IMR-90 (cell line): ENCODE data around the gene NPFFR1. TPM values are rescaled to one million over a fixed set of nuclear protein-coding genes. Genes with fewer than 3 reads are reported as not detected.

ENCODE experiments used
- ATAC-seq: fragments of 200-7000 bp; cut with Tn5 transposase; 2 replicates; pipeline ENCODE4 v1.9.1; 2020; ENCODE audit warnings: low read depth, mild to moderate bottlenecking, moderate library complexity
- BruUV-seq: library from RNA; stranded (reverse); fragments of 400-500 nt; replicated peaks from 2 replicates; lab custom pipeline; 2021; lab: Mats Ljungman, UMichigan
- CTCF ChIA-PET: fragments of 300-600 bp; formaldehyde crosslinking; extraction: SDS; loops from one replicate; lab custom pipeline; 2021; ENCODE audit warnings: antibody characterized with exemption; lab: Yijun Ruan, JAX
- POLR2A ChIA-PET: fragments of 300-600 bp; sonication (Branson Sonifier 250); formaldehyde crosslinking; loops from one replicate; lab custom pipeline; 2022; ENCODE audit warnings: antibody characterized with exemption; ENCODE audit not compliant: unreplicated experiment; lab: Charles Lee
- DNase-seq: peaks from one replicate; pipeline ENCODE4 v3.0.0; 2013
- H2AFZ ChIP-seq: replicated peaks from 2 replicates; pipeline ENCODE3; 2013; ENCODE audit warnings: low read length, mild to moderate bottlenecking; ENCODE audit not compliant: poor library complexity
- H2AK5ac ChIP-seq: 2 replicates; pipeline ENCODE4 v1.6.1; 2013; ENCODE audit warnings: low read depth, low read length, inconsistent platforms
- H2AK9ac ChIP-seq: replicated peaks from 2 replicates; pipeline ENCODE3; 2013; ENCODE audit warnings: mild to moderate bottlenecking, low read depth, low read length, moderate library complexity; ENCODE audit not compliant: poor library complexity
- H2BK120ac ChIP-seq: 2 replicates; pipeline ENCODE4 v1.6.1; 2013; ENCODE audit warnings: low read depth, low read length, inconsistent platforms
- H2BK15ac ChIP-seq: 3 replicates; pipeline ENCODE4 v1.6.1; 2013; ENCODE audit warnings: low read depth, low read length, inconsistent platforms
- H2BK20ac ChIP-seq: 2 replicates; pipeline ENCODE4 v1.6.1; 2013; ENCODE audit warnings: low read depth, mild to moderate bottlenecking, inconsistent platforms, low read length, moderate library complexity
- H2BK5ac ChIP-seq: 2 replicates; pipeline ENCODE4 v1.6.1; 2013; ENCODE audit warnings: mild to moderate bottlenecking, low read depth, low read length, inconsistent platforms; ENCODE audit not compliant: poor library complexity, severe bottlenecking
- H3K14ac ChIP-seq: replicated peaks from 2 replicates; pipeline ENCODE4 v1.6.1; 2013; ENCODE audit warnings: low read depth, low read length, inconsistent platforms
- H3K18ac ChIP-seq: 2 replicates; pipeline ENCODE4 v1.6.1; 2013; ENCODE audit warnings: low read depth, low read length, control low read depth
- H3K23ac ChIP-seq: 2 replicates; pipeline ENCODE4 v1.6.1; 2013; ENCODE audit warnings: low read depth, low read length, inconsistent platforms
- H3K27ac ChIP-seq: 2 replicates; pipeline ENCODE4 v1.5.1; 2013; ENCODE audit warnings: mild to moderate bottlenecking, control low read depth, low read length; ENCODE audit not compliant: insufficient read depth
- H3K27me3 ChIP-seq: 2 replicates; pipeline ENCODE4 v1.6.1; 2013; ENCODE audit warnings: low read length; ENCODE audit not compliant: control insufficient read depth, insufficient read depth
- H3K36me3 ChIP-seq: 2 replicates; pipeline ENCODE4 v1.6.1; 2013; ENCODE audit warnings: low read length, mixed read lengths; ENCODE audit not compliant: control insufficient read depth, insufficient read depth
- H3K4ac ChIP-seq: 2 replicates; pipeline ENCODE4 v1.6.1; 2013; ENCODE audit warnings: low read depth, low read length, inconsistent platforms
- H3K4me1 ChIP-seq: 2 replicates; pipeline ENCODE4 v1.6.1; 2013; ENCODE audit warnings: low read length, mixed read lengths; ENCODE audit not compliant: control insufficient read depth, insufficient read depth
- H3K4me2 ChIP-seq: 2 replicates; pipeline ENCODE4 v1.6.1; 2013; ENCODE audit warnings: low read depth, mild to moderate bottlenecking, control low read depth, low read length, moderate library complexity
- H3K4me3 ChIP-seq: 2 replicates; pipeline ENCODE4 v1.5.1; 2013; ENCODE audit warnings: low read depth, mild to moderate bottlenecking, control low read depth, low read length, moderate library complexity; ENCODE audit not compliant: insufficient read depth
- H3K56ac ChIP-seq: 2 replicates; pipeline ENCODE4 v1.6.1; 2013; ENCODE audit warnings: low read length, inconsistent platforms; ENCODE audit not compliant: insufficient read depth; ENCODE audit errors: extremely low read depth
- H3K79me1 ChIP-seq, 2 experiments: 2 replicates each; pipeline ENCODE4 v1.6.1; 2013; ENCODE audit warnings: low read length in 2 of 2, inconsistent platforms in 1 of 2, low read depth in 1 of 2
- H3K9ac ChIP-seq: 2 replicates; pipeline ENCODE4 v1.6.1; 2013; ENCODE audit warnings: low read depth, low read length, control low read depth
- H3K9me1 ChIP-seq: 2 replicates; pipeline ENCODE4 v1.6.1; 2013; ENCODE audit warnings: low read length, inconsistent platforms; ENCODE audit not compliant: insufficient read depth
- H3K9me3 ChIP-seq: 2 replicates; pipeline ENCODE4 v1.6.1; 2013; ENCODE audit warnings: low read length; ENCODE audit not compliant: control insufficient read depth, insufficient read depth
- H4K20me1 ChIP-seq: 2 replicates; pipeline ENCODE4 v1.6.1; 2013; ENCODE audit warnings: low read length, inconsistent platforms; ENCODE audit not compliant: insufficient read depth
- H4K5ac ChIP-seq: 2 replicates; pipeline ENCODE4 v1.6.1; 2013; ENCODE audit warnings: mild to moderate bottlenecking, low read depth, low read length, control low read depth
- H4K8ac ChIP-seq, 2 experiments: 2 replicates each; pipeline ENCODE4 v1.6.1; 2013; ENCODE audit warnings: low read depth in 2 of 2, low read length in 2 of 2, control low read depth in 1 of 2, inconsistent platforms in 1 of 2
- H4K91ac ChIP-seq: 2 replicates; pipeline ENCODE4 v1.6.1; 2013; ENCODE audit warnings: low read depth, low read length, inconsistent platforms; ENCODE audit not compliant: insufficient read depth
- BHLHE40 ChIP-seq: fragments of 150-350 bp; IDR thresholded peaks from 2 replicates; pipeline ENCODE4 v1.6.1; 2016; ENCODE audit warnings: mild to moderate bottlenecking, low read depth, low read length
- CTCF ChIP-seq: conservative IDR thresholded peaks from 2 replicates; pipeline ENCODE4 v1.5.1; 2012; ENCODE audit warnings: mild to moderate bottlenecking, low read depth, low read length, improper control_type of control experiment
- ELK1 ChIP-seq: fragments of 150-350 bp; IDR thresholded peaks from 2 replicates; pipeline ENCODE4 v1.6.1; 2016; ENCODE audit warnings: low read depth, mild to moderate bottlenecking, low read length, moderate library complexity, borderline replicate concordance
- FOS ChIP-seq: fragments of 150-350 bp; IDR thresholded peaks from 2 replicates; pipeline ENCODE4 v1.6.1; 2016; ENCODE audit warnings: low read depth, low read length
- MAZ ChIP-seq: IDR thresholded peaks from 2 replicates; pipeline ENCODE4 v1.6.1; 2012; ENCODE audit warnings: low read depth, mild to moderate bottlenecking, low read length, improper control_type of control experiment, moderate library complexity, borderline replicate concordance
- MXI1 ChIP-seq: IDR thresholded peaks from 2 replicates; pipeline ENCODE4 v1.6.1; 2012; ENCODE audit warnings: low read depth, mild to moderate bottlenecking, low read length, moderate library complexity, borderline replicate concordance
- NFE2L2 ChIP-seq: fragments of 150-350 bp; IDR thresholded peaks from 2 replicates; pipeline ENCODE4 v1.6.1; 2016; ENCODE audit warnings: low read depth, mild to moderate bottlenecking, low read length
- RAD21 ChIP-seq: IDR thresholded peaks from 2 replicates; pipeline ENCODE4 v1.6.1; 2012; ENCODE audit warnings: low read length, improper control_type of control experiment
- SMC3 ChIP-seq: fragments of 150-350 bp; IDR thresholded peaks from 2 replicates; pipeline ENCODE4 v1.6.1; 2016; ENCODE audit warnings: low read depth, mild to moderate bottlenecking, antibody characterized with exemption, low read length, moderate library complexity
- USF2 ChIP-seq: fragments of 150-350 bp; IDR thresholded peaks from 2 replicates; pipeline ENCODE4 v1.6.1; 2017; ENCODE audit warnings: mild to moderate bottlenecking, antibody characterized with exemption, low read length, low read depth
- WGBS, 2 experiments: methylation state at CpG; one replicate each; pipeline versions ENCODE4 v1.1.5 to v1.1.7; 2013; ENCODE audit warnings: missing lambda C conversion rate in 2 of 2; ENCODE audit not compliant: insufficient read length in 1 of 2; ENCODE audit errors: extremely low coverage in 2 of 2; 5-methylcytosine and 5-hydroxymethylcytosine counted together
- dilution Hi-C: fragments of 300-500 bp; cut with HindIII; formaldehyde crosslinking; loops from one replicate; pipeline ENCODE4 v1.14.3; 2018; ENCODE audit warnings: low sequenced_read_pairs; ENCODE audit not compliant: unreplicated experiment
- in situ Hi-C: fragments of 300-500 bp; cut with MboI; formaldehyde crosslinking; loops from 3 replicates; pipeline ENCODE4 v1.14.3; 2019; ENCODE audit warnings: low sequenced_read_pairs, inconsistent platforms, mixed read lengths
- intact Hi-C: fragments of 100-400 bp; cut with micrococcal nuclease; formaldehyde crosslinking; loops from 2 replicates; pipeline ENCODE4 v1.10.0; 2022
- polyA plus RNA-seq, 3 experiments: library from polyadenylated mRNA; depleted of rRNA; stranded (reverse); fragments of >200 nt; gene quantifications; 2 replicates each; pipeline ENCODE4 v1.2.3, GENCODE V29; 2012; ENCODE audit warnings: low replicate concordance in 1 of 3
- total RNA-seq: library from RNA; depleted of rRNA; stranded (reverse); fragments of >200 nt; gene quantifications from 2 replicates; pipeline ENCODE4 v1.2.3, GENCODE V29; 2012

NPFFR1 gene
- total and polyA plus RNA-seq, 2 of the 4 experiments (the other 2 are of a cell fraction), result not detected

GRCh38 chr10:70286616-70287015, 2.8 kb upstream of the NPFFR1 start:
- intact Hi-C loops (no loop called here), dilution Hi-C loops (no loop called here), in situ Hi-C loops (no loop called here)
- no peak overlapping the region for H3K27ac ChIP-seq
- no peak overlapping the region for H2BK5ac ChIP-seq
- H3K27me3 ChIP-seq, result peaks cover 50% of the 10 kb centered on the region
- H2AK5ac ChIP-seq, result no peak overlapping the region
- peaks cover 2% of the 10 kb centered on the region; the same call in 1 of the 2 replicates for H3K9me1 ChIP-seq
- no peak overlapping the region for H2BK20ac ChIP-seq
- H3K18ac ChIP-seq, result no peak overlapping the region
- H4K91ac ChIP-seq, result no peak overlapping the region
- H2AFZ ChIP-seq, result no peak overlapping the region
- no peak overlapping the region for H3K14ac ChIP-seq
- TF ChIP-seq SMC3 (no peak), USF2 (no peak), MAZ (no peak), NFE2L2 (no peak), MXI1 (no peak), CTCF (no peak), FOS (no peak), BHLHE40 (no peak), ELK1 (no peak), RAD21 (no peak)
- no peak overlapping the region for H4K5ac ChIP-seq
- H4K8ac ChIP-seq, result no peak overlapping the region
- no peak overlapping the region for H3K23ac ChIP-seq
- ChIA-PET POLR2A (no interaction called here), CTCF (no interaction called here)
- no peak overlapping the region for H2BK15ac ChIP-seq
- no peak overlapping the region for H3K56ac ChIP-seq
- BruUV-seq, result no TSS peak
- H3K9me3 ChIP-seq, result peaks cover 2% of the 10 kb centered on the region
- H3K9ac ChIP-seq, result no peak overlapping the region
- H2BK120ac ChIP-seq, result no peak overlapping the region
- H3K4me3 ChIP-seq, result no peak overlapping the region
- no peak overlapping the region for H3K4me2 ChIP-seq
- no peak overlapping the region for H2AK9ac ChIP-seq
- H3K4ac ChIP-seq, result no peak overlapping the region
- no peak for DNase-seq
- no peaks in the 10 kb centered on the region for H3K36me3 ChIP-seq
- H3K79me1 ChIP-seq, result no peaks in the 10 kb centered on the region
- H4K20me1 ChIP-seq, result no peaks in the 10 kb centered on the region
- no CpG with 5 or more reads among the region's 6 CpGs for WGBS, 2 experiments
- ATAC-seq, result no peak
- no peaks in the 10 kb centered on the region; the same call in 1 of the 2 replicates for H3K4me1 ChIP-seq
